ENCODE data around the gene TRIP6.

The TRIP6 gene

DNA sequence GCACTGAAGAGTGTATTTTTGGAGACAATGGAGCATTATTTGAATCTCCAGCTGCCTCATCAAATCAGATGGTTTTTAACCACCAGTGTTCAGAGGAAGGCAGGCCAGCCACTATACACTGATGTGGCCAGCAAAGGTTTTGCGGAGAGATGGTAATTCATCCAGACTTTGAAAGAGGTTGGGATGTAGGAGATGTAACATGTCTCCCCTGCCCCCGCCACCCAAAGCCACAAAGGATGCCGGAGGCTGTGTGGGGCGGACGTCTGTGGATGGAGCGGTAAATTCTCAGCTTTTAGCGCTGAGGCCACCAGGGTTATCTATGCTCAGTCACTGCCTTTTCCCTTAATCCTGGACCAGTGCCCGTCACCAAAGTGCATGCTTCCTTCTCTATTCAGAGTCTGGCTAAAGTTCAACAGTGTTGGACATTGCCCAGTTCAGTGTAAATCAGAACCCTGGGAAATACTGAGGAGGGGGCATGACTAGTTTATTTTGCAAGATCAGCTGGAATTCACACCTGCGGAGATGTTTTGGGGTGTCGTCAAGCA lies 3.7 kb upstream of the TRIP6 start:
- Histone ChIP-seq H3K27me3 (ENCODE audit: control insufficient read depth, insufficient read depth, low read length) (no peaks in the 10 kb centered on the region), H3K36me3 (ENCODE audit: control insufficient read depth, insufficient read depth, low read length) (peaks cover 44% of the 10 kb centered on the region), H3K9ac (ENCODE audit: low read length) (no peak overlapping the region), H3K9me3 (ENCODE audit: control insufficient read depth, insufficient read depth, low read depth, low read length) (no peaks in the 10 kb centered on the region), H3K27ac (ENCODE audit: low read depth, low read length) (no peak overlapping the region), H3K4me1 (ENCODE audit: control insufficient read depth, insufficient read depth, low read length) (peaks cover 14% of the 10 kb centered on the region), H3K4me3 (ENCODE audit: low read depth, low read length) (no peak overlapping the region)

DNA sequence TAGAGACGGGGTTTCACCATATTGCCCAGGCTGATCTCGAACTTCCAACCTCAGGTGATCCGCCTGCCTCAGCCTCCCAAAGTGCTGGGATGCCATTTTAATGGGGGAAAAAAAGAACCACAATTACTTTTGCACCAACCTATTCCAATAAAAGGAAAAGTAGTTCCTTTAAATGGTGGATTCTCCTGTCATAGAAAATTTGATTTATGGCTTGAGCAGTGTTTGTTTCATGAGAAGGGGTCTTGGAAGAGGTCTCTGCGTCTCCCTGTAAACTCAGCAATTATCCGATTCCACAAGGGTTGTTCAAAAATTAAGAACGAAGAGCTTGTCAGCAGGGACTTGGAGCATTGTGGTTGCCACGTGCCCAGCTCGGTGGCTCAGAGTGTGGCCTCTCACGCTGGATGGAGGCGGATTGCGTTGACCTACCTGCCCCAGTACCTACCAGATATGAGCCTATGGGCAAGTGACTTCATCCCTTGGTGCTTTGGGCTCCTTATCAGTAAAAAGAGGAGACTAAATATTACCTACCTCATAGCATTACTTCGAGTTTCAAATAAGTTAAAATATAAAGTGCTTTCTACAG lies 2.8 kb upstream of the TRIP6 start:
- no peaks in the 10 kb centered on the region for H3K9me3 ChIP-seq (ENCODE audit: control insufficient read depth, insufficient read depth, low read depth, low read length)
- peaks cover 14% of the 10 kb centered on the region for H3K4me1 ChIP-seq (ENCODE audit: control insufficient read depth, insufficient read depth, low read length)
- H3K36me3 ChIP-seq (ENCODE audit: control insufficient read depth, insufficient read depth, low read length) = peaks cover 45% of the 10 kb centered on the region
- H3K4me3 ChIP-seq (ENCODE audit: low read depth, low read length) = no peak overlapping the region
- H3K27ac ChIP-seq (ENCODE audit: low read depth, low read length) = no peak overlapping the region
- no peaks in the 10 kb centered on the region for H3K27me3 ChIP-seq (ENCODE audit: control insufficient read depth, insufficient read depth, low read length)
- no peak overlapping the region for H3K9ac ChIP-seq (ENCODE audit: low read length)

DNA sequence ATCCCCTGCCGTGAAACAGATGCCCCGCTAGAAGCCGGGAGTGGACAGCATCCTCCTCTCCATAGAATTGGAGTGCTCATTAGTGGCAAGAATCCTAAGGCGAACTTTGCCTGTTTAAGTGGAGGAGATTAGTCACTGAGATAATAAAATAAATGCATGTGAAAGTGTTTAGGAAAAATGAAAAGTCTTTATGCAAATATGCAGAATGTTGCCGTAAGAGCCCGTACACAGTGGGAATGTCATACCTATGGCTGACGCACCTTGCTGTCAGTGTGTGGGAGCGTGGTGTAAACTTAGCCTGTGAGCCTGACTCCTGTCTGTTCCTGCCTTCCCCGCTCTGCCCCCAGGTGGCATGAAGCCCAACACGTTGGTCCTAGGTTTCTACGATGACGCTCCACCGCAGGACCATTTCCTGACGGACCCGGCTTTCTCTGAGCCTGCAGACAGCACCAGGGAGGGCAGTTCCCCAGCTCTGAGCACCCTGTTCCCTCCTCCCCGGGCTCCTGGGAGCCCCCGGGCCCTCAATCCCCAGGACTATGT lies 1.7 kb upstream of the TRIP6 start:
- H3K27ac ChIP-seq (ENCODE audit: low read depth, low read length) = no peak overlapping the region
- H3K27me3 ChIP-seq (ENCODE audit: control insufficient read depth, insufficient read depth, low read length) = no peaks in the 10 kb centered on the region
- no peak overlapping the region for H3K4me3 ChIP-seq (ENCODE audit: low read depth, low read length)
- H3K36me3 ChIP-seq (ENCODE audit: control insufficient read depth, insufficient read depth, low read length) = peaks cover 46% of the 10 kb centered on the region
- H3K9ac ChIP-seq (ENCODE audit: low read length) = no peak overlapping the region
- H3K9me3 ChIP-seq (ENCODE audit: control insufficient read depth, insufficient read depth, low read depth, low read length) = no peaks in the 10 kb centered on the region
- H3K4me1 ChIP-seq (ENCODE audit: control insufficient read depth, insufficient read depth, low read length) = peaks cover 14% of the 10 kb centered on the region

DNA sequence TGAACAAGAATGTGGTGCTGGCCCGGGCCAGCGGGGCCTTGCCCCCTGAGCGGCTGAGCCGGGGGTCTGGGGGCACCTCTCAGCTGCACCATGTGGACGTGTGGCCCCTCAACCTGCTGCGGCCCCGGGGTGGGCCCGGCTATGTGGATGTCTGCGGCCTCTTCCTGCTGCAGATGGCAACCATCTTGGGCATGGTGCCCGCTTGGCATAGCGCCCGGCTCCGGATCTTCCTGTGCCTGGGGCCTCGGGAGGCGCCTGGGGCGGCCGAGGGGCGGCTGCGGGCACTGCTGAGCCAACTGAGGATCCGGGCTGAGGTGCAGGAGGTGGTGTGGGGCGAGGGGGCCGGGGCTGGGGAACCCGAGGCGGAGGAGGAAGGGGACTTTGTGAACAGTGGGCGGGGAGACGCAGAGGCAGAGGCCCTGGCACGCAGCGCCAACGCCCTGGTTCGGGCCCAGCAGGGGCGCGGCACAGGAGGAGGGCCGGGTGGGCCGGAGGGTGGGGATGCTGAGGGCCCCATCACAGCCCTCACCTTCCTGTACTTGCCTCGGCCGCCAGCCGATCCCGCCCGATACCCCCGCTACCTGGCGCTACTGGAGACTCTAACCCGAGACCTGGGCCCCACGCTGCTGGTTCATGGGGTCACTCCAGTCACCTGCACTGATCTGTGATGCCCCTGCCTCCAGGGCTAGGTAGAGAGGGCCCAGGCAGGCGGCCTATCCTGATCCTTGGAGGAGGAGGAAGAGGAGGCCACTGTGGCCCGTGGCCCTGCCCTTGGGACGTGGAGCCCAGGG lies 1.1 kb upstream of the TRIP6 start:
- peak overlapping the region; percentile 99; the same call in 1 of the 2 replicates for H3K27ac ChIP-seq (ENCODE audit: low read depth, low read length)

GRCh38 chr7:100866729-100867039 lies 503 bp upstream of the TRIP6 start:
- Histone ChIP-seq H3K4me3 (ENCODE audit: low read depth, low read length) (peak overlapping the region; percentile 97), H3K9me3 (ENCODE audit: control insufficient read depth, insufficient read depth, low read depth, low read length) (no peaks in the 10 kb centered on the region), H3K9ac (ENCODE audit: low read length) (peak overlapping the region; percentile 98), H3K27me3 (ENCODE audit: control insufficient read depth, insufficient read depth, low read length) (no peaks in the 10 kb centered on the region), H3K36me3 (ENCODE audit: control insufficient read depth, insufficient read depth, low read length) (peaks cover 46% of the 10 kb centered on the region), H3K27ac (ENCODE audit: low read depth, low read length) (peak overlapping the region; percentile 99), H3K4me1 (ENCODE audit: control insufficient read depth, insufficient read depth, low read length) (peaks cover 14% of the 10 kb centered on the region)

More for the DNA sequence above, 1.1 kb upstream of the TRIP6 start:
- Histone ChIP-seq H3K27me3 (ENCODE audit: control insufficient read depth, insufficient read depth, low read length) (no peaks in the 10 kb centered on the region), H3K36me3 (ENCODE audit: control insufficient read depth, insufficient read depth, low read length) (peaks cover 46% of the 10 kb centered on the region), H3K4me1 (ENCODE audit: control insufficient read depth, insufficient read depth, low read length) (peaks cover 14% of the 10 kb centered on the region), H3K9me3 (ENCODE audit: control insufficient read depth, insufficient read depth, low read depth, low read length) (no peaks in the 10 kb centered on the region), H3K9ac (ENCODE audit: low read length) (peak overlapping the region; percentile 98), H3K4me3 (ENCODE audit: low read depth, low read length) (peak overlapping the region; percentile 97; the same call in 1 of the 2 replicates)

DNA sequence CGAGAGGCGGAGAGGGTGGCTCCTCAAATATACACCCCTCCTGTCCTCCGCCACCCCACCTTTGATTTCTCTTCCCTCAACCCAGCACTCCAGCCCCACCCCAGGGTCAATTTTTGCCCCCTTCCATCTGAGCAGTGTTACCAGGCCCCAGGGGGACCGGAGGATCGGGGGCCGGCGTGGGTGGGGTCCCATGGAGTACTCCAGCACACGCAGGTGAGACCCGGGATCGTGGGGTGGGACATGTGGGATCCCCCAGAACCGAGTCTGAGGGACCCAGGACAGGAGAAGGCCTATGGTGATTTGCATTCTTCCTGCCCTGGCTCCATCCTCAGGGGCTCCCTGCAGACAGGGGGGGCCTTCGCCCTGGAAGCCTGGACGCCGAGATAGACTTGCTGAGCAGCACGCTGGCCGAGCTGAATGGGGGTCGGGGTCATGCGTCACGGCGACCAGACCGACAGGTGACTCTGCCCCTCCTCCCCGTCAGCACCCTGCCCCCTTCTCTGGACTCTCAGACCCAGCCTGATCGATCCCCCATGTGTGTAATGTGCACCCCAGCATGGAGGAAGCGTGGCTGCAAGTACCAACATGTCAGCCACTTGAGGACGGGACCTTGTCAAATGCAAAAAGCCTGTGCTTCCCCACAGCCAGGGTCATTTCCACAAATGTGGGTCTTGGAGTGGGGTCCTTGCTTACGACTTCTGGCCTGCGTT lies 744 bp downstream of the TRIP6 start:
- peak overlapping the region; percentile 97 for H3K4me3 ChIP-seq (ENCODE audit: low read depth, low read length)
- H3K36me3 ChIP-seq (ENCODE audit: control insufficient read depth, insufficient read depth, low read length) = peaks cover 51% of the 10 kb centered on the region
- H3K27ac ChIP-seq (ENCODE audit: low read depth, low read length) = peak overlapping the region; percentile 99
- H3K9me3 ChIP-seq (ENCODE audit: control insufficient read depth, insufficient read depth, low read depth, low read length) = no peaks in the 10 kb centered on the region
- H3K9ac ChIP-seq (ENCODE audit: low read length) = peak overlapping the region; percentile 98
- H3K4me1 ChIP-seq (ENCODE audit: control insufficient read depth, insufficient read depth, low read length) = peaks cover 14% of the 10 kb centered on the region
- H3K27me3 ChIP-seq (ENCODE audit: control insufficient read depth, insufficient read depth, low read length) = no peaks in the 10 kb centered on the region

DNA sequence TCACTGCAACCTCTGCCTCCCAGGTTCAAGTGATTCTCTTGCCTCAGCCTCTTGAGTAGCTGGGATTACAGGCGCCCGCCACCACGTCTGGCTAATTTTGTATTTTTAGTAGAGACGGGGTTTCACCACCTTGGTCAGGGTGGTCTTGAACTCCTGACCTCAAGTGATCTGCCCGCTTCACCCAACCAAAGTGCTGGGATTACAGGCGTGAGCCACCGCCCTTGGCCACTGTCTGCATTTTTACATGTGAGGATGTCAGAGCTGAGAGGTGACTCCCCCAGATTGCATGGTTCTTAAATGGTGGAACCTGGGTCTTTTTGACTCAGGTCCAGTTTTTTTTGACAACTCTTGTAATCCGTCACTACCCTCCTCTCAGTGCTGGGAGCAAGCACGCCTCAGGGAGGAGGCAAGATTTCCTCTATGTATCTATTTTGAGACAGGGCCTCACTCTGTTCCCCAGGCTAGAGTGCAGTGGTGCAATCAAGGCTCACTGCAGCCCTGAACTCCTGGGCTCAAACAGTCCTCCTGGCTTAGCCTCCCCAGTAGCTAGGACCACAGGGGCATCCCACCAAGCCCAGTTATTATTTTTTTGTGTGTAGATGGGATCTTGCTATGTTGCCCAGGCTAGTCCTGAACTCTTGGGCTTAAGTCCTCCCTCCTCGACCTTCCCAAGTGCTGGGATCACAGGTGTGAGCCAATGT lies 6.6 kb downstream of the TRIP6 start:
- H3K27ac ChIP-seq (ENCODE audit: low read depth, low read length) = peak overlapping the region; percentile 91; the same call in 1 of the 2 replicates
- H3K36me3 ChIP-seq (ENCODE audit: control insufficient read depth, insufficient read depth, low read length) = peaks cover 75% of the 10 kb centered on the region
- H3K4me1 ChIP-seq (ENCODE audit: control insufficient read depth, insufficient read depth, low read length) = 0 out of 2 replicates have a peak, but pooled peaks cover 6% of the 10 kb centered on the region
- no peaks in the 10 kb centered on the region for H3K27me3 ChIP-seq (ENCODE audit: control insufficient read depth, insufficient read depth, low read length)
- peak overlapping the region; percentile 94 for H3K9ac ChIP-seq (ENCODE audit: low read length)
- peak overlapping the region; percentile 74 for H3K4me3 ChIP-seq (ENCODE audit: low read depth, low read length)
- H3K9me3 ChIP-seq (ENCODE audit: control insufficient read depth, insufficient read depth, low read depth, low read length) = no peaks in the 10 kb centered on the region

GRCh38 chr7:100874300-100874576 lies 7.1 kb downstream of the TRIP6 start:
- Histone ChIP-seq H3K27ac (ENCODE audit: low read depth, low read length) (peak overlapping the region; percentile 91), H3K27me3 (ENCODE audit: control insufficient read depth, insufficient read depth, low read length) (no peaks in the 10 kb centered on the region), H3K9me3 (ENCODE audit: control insufficient read depth, insufficient read depth, low read depth, low read length) (no peaks in the 10 kb centered on the region), H3K9ac (ENCODE audit: low read length) (peak overlapping the region; percentile 94), H3K4me1 (ENCODE audit: control insufficient read depth, insufficient read depth, low read length) (0 out of 2 replicates have a peak, but pooled peaks cover 6% of the 10 kb centered on the region), H3K4me3 (ENCODE audit: low read depth, low read length) (peak overlapping the region; percentile 74), H3K36me3 (ENCODE audit: control insufficient read depth, insufficient read depth, low read length) (peaks cover 76% of the 10 kb centered on the region)

- H3K36me3 ChIP-seq (ENCODE audit: control insufficient read depth, insufficient read depth, low read length) = peaks cover 78% of the 10 kb centered on the region
- no peaks in the 10 kb centered on the region for H3K27me3 ChIP-seq (ENCODE audit: control insufficient read depth, insufficient read depth, low read length)
- peak within 1 kb of the TSS; percentile 93 for H3K27ac ChIP-seq (ENCODE audit: low read depth, low read length)
- H3K9me3 ChIP-seq (ENCODE audit: control insufficient read depth, insufficient read depth, low read depth, low read length) = no peaks in the 10 kb centered on the region
- 0 out of 2 replicates have a peak, but pooled peaks cover 6% of the 10 kb centered on the region for H3K4me1 ChIP-seq (ENCODE audit: control insufficient read depth, insufficient read depth, low read length)
- peak within 1 kb of the TSS; percentile 94 for H3K9ac ChIP-seq (ENCODE audit: low read length)
- peak within 1 kb of the TSS; percentile 74 for H3K4me3 ChIP-seq (ENCODE audit: low read depth, low read length)
Measured at GRCh38 chr7:100874577-100875355, 7.6 kb downstream of the TRIP6 start, which contains the start of gene SRRT. Gene SRRT (plus strand): TSS chr7:100875103. CDS start chr7:100875591, 488 bp downstream.

GRCh38 chr7:100875356-100875751 lies 8.2 kb downstream of the TRIP6 start:
- Histone ChIP-seq H3K9ac (ENCODE audit: low read length) (peak overlapping the region; percentile 94), H3K27ac (ENCODE audit: low read depth, low read length) (peak overlapping the region; percentile 93), H3K4me3 (ENCODE audit: low read depth, low read length) (peak overlapping the region; percentile 74), H3K36me3 (ENCODE audit: control insufficient read depth, insufficient read depth, low read length) (peaks cover 76% of the 10 kb centered on the region), H3K9me3 (ENCODE audit: control insufficient read depth, insufficient read depth, low read depth, low read length) (no peaks in the 10 kb centered on the region), H3K4me1 (ENCODE audit: control insufficient read depth, insufficient read depth, low read length) (0 out of 2 replicates have a peak, but pooled peaks cover 6% of the 10 kb centered on the region), H3K27me3 (ENCODE audit: control insufficient read depth, insufficient read depth, low read length) (no peaks in the 10 kb centered on the region)
